Measurements from ENCODE around the gene NEDD8. TPM values are rescaled to one million over a fixed set of nuclear protein-coding genes. Genes with fewer than 3 reads are reported as not detected.

The NEDD8 gene
- total and polyA plus RNA-seq, 4 donors: 32.3 to 136 (median 78.1) TPM

DNA sequence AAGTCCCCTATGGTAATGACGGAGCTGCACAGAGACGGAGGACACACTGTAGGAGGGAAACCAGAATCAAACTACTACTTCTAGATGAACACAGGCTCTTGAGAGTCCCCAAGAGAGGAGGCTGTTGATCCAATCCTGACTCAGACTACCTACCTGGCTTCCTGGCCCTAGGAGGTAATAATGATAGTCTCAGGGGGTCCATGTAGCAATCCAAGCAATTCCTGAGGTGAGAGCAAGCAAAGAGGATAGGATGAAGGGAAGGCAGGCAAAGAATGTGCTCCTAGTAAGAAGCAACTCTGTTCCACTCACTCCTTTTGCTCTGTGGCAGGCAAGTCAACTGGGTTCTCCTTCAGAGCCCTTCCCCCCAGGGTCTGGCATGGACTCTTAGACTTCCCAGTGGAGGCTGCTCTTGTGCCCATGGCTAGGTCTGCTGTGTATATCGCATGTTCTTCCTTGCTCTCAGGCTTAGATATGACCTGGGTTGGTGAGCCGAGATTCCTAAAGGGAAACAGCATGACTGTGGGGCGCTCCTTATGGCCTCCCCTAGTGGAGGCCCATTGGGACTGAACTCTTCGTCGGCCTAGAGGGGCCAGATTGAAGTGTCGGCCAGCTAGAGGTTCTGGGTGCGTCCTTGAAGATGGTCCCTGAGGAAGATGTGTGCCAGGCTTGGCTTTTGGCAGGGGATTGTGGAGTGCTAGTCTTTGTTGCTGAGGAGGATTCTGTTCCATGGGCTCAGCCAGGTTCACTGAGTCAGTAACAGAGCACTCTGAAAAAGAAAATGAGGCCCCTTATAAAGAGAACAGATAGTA, 8.1 kb upstream of the NEDD8 start:
- no peaks in the 10 kb centered on the region for H3K9me3 ChIP-seq (ENCODE audit: control insufficient read depth in 4 of 4, low read length in 3 of 4)
- H3K9ac ChIP-seq (ENCODE audit: low read depth in 1 of 2, low read length in 2 of 2): no peak overlapping the region
- H3K4me1 ChIP-seq (ENCODE audit: control insufficient read depth in 4 of 4, insufficient read depth in 4 of 4, low read length in 3 of 4): peaks cover 8 to 41% (median 27%) of the 10 kb centered on the region in 4 donors
- no peak overlapping the region for H3K27ac ChIP-seq (ENCODE audit: low read depth in 1 of 2, low read length in 2 of 2)
- H3K27me3 ChIP-seq (ENCODE audit: control insufficient read depth in 4 of 4, insufficient read depth in 4 of 4, low read length in 3 of 4): no peaks in the 10 kb centered on the region
- no peak for DNase-seq (ENCODE audit: low spot score)
- TF ChIP-seq TAF1 (conservative IDR thresholded peaks at IDR 0.05) (no peak), SP1 (IDR thresholded peaks at IDR 0.05) (no peak), RXRA (IDR thresholded peaks at IDR 0.05) (no peak), HNF4A (conservative IDR thresholded peaks at IDR 0.05) (no peak), FOXA2 (IDR thresholded peaks at IDR 0.05) (no peak), YY1 (IDR thresholded peaks at IDR 0.05) (no peak), HNF4G (IDR thresholded peaks at IDR 0.05) (no peak), FOXA1 (IDR thresholded peaks at IDR 0.05) (no peak), EGR1 (IDR thresholded peaks at IDR 0.05; ENCODE audit: low read depth in 2 of 2) (no peak), RAD21 (IDR thresholded peaks at IDR 0.05) (no peak), NR2F2 (IDR thresholded peaks at IDR 0.05) (no peak), JUND (IDR thresholded peaks at IDR 0.05) (no peak), GABPA (IDR thresholded peaks at IDR 0.05 in 1 of 2, conservative IDR thresholded peaks at IDR 0.05 in 1 of 2) (no peak)
- TF ChIP-seq, protein P1, sequence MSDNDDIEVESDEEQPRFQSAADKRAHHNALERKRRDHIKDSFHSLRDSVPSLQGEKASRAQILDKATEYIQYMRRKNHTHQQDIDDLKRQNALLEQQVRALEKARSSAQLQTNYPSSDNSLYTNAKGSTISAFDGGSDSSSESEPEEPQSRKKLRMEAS (IDR thresholded peaks at IDR 0.05): no peak
- TF ChIP-seq, protein P2, sequence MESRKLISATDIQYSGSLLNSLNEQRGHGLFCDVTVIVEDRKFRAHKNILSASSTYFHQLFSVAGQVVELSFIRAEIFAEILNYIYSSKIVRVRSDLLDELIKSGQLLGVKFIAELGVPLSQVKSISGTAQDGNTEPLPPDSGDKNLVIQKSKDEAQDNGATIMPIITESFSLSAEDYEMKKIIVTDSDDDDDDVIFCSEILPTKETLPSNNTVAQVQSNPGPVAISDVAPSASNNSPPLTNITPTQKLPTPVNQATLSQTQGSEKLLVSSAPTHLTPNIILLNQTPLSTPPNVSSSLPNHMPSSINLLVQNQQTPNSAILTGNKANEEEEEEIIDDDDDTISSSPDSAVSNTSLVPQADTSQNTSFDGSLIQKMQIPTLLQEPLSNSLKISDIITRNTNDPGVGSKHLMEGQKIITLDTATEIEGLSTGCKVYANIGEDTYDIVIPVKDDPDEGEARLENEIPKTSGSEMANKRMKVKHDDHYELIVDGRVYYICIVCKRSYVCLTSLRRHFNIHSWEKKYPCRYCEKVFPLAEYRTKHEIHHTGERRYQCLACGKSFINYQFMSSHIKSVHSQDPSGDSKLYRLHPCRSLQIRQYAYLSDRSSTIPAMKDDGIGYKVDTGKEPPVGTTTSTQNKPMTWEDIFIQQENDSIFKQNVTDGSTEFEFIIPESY (IDR thresholded peaks at IDR 0.05): no peak
- TF ChIP-seq, protein P3, sequence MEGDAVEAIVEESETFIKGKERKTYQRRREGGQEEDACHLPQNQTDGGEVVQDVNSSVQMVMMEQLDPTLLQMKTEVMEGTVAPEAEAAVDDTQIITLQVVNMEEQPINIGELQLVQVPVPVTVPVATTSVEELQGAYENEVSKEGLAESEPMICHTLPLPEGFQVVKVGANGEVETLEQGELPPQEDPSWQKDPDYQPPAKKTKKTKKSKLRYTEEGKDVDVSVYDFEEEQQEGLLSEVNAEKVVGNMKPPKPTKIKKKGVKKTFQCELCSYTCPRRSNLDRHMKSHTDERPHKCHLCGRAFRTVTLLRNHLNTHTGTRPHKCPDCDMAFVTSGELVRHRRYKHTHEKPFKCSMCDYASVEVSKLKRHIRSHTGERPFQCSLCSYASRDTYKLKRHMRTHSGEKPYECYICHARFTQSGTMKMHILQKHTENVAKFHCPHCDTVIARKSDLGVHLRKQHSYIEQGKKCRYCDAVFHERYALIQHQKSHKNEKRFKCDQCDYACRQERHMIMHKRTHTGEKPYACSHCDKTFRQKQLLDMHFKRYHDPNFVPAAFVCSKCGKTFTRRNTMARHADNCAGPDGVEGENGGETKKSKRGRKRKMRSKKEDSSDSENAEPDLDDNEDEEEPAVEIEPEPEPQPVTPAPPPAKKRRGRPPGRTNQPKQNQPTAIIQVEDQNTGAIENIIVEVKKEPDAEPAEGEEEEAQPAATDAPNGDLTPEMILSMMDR (IDR thresholded peaks at IDR 0.05; ENCODE audit: low read depth, low read length, missing input control): no peak
- TF ChIP-seq, protein P4, sequence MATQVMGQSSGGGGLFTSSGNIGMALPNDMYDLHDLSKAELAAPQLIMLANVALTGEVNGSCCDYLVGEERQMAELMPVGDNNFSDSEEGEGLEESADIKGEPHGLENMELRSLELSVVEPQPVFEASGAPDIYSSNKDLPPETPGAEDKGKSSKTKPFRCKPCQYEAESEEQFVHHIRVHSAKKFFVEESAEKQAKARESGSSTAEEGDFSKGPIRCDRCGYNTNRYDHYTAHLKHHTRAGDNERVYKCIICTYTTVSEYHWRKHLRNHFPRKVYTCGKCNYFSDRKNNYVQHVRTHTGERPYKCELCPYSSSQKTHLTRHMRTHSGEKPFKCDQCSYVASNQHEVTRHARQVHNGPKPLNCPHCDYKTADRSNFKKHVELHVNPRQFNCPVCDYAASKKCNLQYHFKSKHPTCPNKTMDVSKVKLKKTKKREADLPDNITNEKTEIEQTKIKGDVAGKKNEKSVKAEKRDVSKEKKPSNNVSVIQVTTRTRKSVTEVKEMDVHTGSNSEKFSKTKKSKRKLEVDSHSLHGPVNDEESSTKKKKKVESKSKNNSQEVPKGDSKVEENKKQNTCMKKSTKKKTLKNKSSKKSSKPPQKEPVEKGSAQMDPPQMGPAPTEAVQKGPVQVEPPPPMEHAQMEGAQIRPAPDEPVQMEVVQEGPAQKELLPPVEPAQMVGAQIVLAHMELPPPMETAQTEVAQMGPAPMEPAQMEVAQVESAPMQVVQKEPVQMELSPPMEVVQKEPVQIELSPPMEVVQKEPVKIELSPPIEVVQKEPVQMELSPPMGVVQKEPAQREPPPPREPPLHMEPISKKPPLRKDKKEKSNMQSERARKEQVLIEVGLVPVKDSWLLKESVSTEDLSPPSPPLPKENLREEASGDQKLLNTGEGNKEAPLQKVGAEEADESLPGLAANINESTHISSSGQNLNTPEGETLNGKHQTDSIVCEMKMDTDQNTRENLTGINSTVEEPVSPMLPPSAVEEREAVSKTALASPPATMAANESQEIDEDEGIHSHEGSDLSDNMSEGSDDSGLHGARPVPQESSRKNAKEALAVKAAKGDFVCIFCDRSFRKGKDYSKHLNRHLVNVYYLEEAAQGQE (IDR thresholded peaks at IDR 0.05): no peak
- TF ChIP-seq, protein P5, sequence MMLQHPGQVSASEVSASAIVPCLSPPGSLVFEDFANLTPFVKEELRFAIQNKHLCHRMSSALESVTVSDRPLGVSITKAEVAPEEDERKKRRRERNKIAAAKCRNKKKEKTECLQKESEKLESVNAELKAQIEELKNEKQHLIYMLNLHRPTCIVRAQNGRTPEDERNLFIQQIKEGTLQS (IDR thresholded peaks at IDR 0.05): no peak
- no peak overlapping the region for H3K4me3 ChIP-seq (ENCODE audit: low read depth in 1 of 3, low read length in 3 of 3)
- peaks cover 10 to 56% (median 47%) of the 10 kb centered on the region in 4 donors for H3K36me3 ChIP-seq (ENCODE audit: control insufficient read depth in 4 of 4, insufficient read depth in 3 of 4, low read depth in 1 of 4, low read length in 3 of 4)
- 94% methylated on average over 9 of the region's 9 CpGs for WGBS
